Bronchial epithelial cell (primary cell): ENCODE data around the gene RNU6-8. TPM values are rescaled to one million over a fixed set of nuclear protein-coding genes. Genes with fewer than 3 reads are reported as not detected.

Source experiments
- DNase-seq: peaks from one replicate; pipeline ENCODE4 v3.0.0-alpha.2; 2010; ENCODE audit warnings: low read depth
- FAIRE-seq: peaks from 2 replicates; lab custom pipeline; 2011; peaks lifted over from hg19 to GRCh38; lab: Jason Lieb, UNC
- H3K27me3 ChIP-seq: 2 replicates; pipeline ENCODE4 v1.5.1; 2011; ENCODE audit warnings: low read length; ENCODE audit not compliant: control insufficient read depth, insufficient read depth
- H3K36me3 ChIP-seq: 2 replicates; pipeline ENCODE4 v1.5.1; 2011; ENCODE audit warnings: low read length; ENCODE audit not compliant: control insufficient read depth, insufficient read depth
- H3K4me3 ChIP-seq: 2 replicates; pipeline ENCODE4 v1.5.1; 2011; ENCODE audit warnings: mild to moderate bottlenecking, low read depth, low read length, control low read depth
- CTCF ChIP-seq: IDR thresholded peaks from 2 replicates; pipeline ENCODE4 v1.5.1; 2011; ENCODE audit warnings: mild to moderate bottlenecking, moderate library complexity, low read length, control low read depth, inconsistent platforms; ENCODE audit not compliant: insufficient read depth, severe bottlenecking
- total RNA-seq: library from RNA; depleted of rRNA; stranded (reverse); fragments of >200 nt; gene quantifications from 2 replicates; pipeline ENCODE4 v1.2.1, GENCODE V29; 2014

The RNU6-8 gene
- total RNA-seq, 1 donor from 2014 or later = not detected

GRCh38 chr14:32200368-32201192 lies 2.5 kb downstream of the RNU6-8 start:
- no peak for FAIRE-seq
- peak; percentile 10 for DNase-seq
- Histone ChIP-seq H3K27me3 (no peaks in the 10 kb centered on the region), H3K36me3 (no peaks in the 10 kb centered on the region), H3K4me3 (peak overlapping the region; percentile 73)
- TF ChIP-seq CTCF = no peak

- Histone ChIP-seq H3K36me3 (no peaks in the 10 kb centered on the region), H3K4me3 (no peak overlapping the region), H3K27me3 (no peaks in the 10 kb centered on the region)
- FAIRE-seq (no peak), DNase-seq (peak; percentile 33)
- TF ChIP-seq CTCF = no peak
Measured at GRCh38 chr14:32197919-32198318, 5.2 kb downstream of the RNU6-8 start.

GRCh38 chr14:32195636-32196035 lies 7.4 kb downstream of the RNU6-8 start:
- FAIRE-seq (no peak), DNase-seq (no peak)
- no peaks in the 10 kb centered on the region for H3K27me3 ChIP-seq
- no peaks in the 10 kb centered on the region for H3K36me3 ChIP-seq
- no peak for TF ChIP-seq CTCF
- no peak overlapping the region for H3K4me3 ChIP-seq

GRCh38 chr14:32193532-32193931 lies 9.5 kb downstream of the RNU6-8 start:
- H3K36me3 ChIP-seq = no peaks in the 10 kb centered on the region
- H3K4me3 ChIP-seq = no peak overlapping the region
- DNase-seq (no peak), FAIRE-seq (no peak)
- TF ChIP-seq CTCF = no peak
- no peaks in the 10 kb centered on the region for H3K27me3 ChIP-seq

GRCh38 chr14:32192712-32193373 lies 10.2 kb downstream of the RNU6-8 start:
- DNase-seq (no peak), FAIRE-seq (no peak)
- Histone ChIP-seq H3K36me3 (no peaks in the 10 kb centered on the region), H3K27me3 (no peaks in the 10 kb centered on the region), H3K4me3 (no peak overlapping the region)
- TF ChIP-seq CTCF = no peak
